RWPE1 (cell line): Measurements from ENCODE around the gene AVPR2.

ENCODE experiments used
- CTCF ChIA-PET: fragments of 350-600 bp; sonication (Branson Sonifier 250); formaldehyde crosslinking; extraction: SDS; loops from one replicate; lab custom pipeline; 2021; lab: Yijun Ruan, JAX
- POLR2A ChIA-PET: fragments of 400-600 bp; formaldehyde crosslinking; extraction: SDS; loops from one replicate; lab custom pipeline; 2020; ENCODE audit warnings: antibody characterized with exemption; ENCODE audit not compliant: low non-redundant PET; lab: Yijun Ruan, JAX
- DNase-seq: peaks from one replicate; pipeline ENCODE4 v3.0.0; 2012; ENCODE audit warnings: low spot score
- H3K27ac ChIP-seq: fragments of 450-650 bp; 2 replicates; pipeline ENCODE4 v1.5.1; 2017
- CTCF ChIP-seq: fragments of 450-650 bp; conservative IDR thresholded peaks from 2 replicates; pipeline ENCODE4 v1.5.1; 2017; ENCODE audit warnings: low read depth, mild to moderate bottlenecking

The AVPR2 gene

GRCh38 chrX:153927672-153927921 is 23.1 kb downstream of the AVPR2 start:
- CTCF ChIA-PET: interaction anchor here (0.9 kb wide), 1 partner anchor 19 kb away, joined by 3 read pairs; no protein-coding TSS in a partner anchor
- peak overlapping the region; percentile 96 for H3K27ac ChIP-seq
- TF ChIP-seq CTCF: no peak
- no peak for DNase-seq
- POLR2A ChIA-PET: interaction anchor here (1.4 kb wide), 1 partner anchor 17 kb away, joined by 4 read pairs; no protein-coding TSS in a partner anchor

- ChIA-PET CTCF (interaction anchor here (0.9 kb wide), 1 partner anchor 19 kb away, joined by 3 read pairs; no protein-coding TSS in a partner anchor), POLR2A (interaction anchor here (0.5 to 1.4 kb wide), 4 partner anchors 18 to 133 kb away, joined by 3 to 4 read pairs (median 4); partner anchors contain the start of genes IDH3G and SSR4)
- peak; percentile 21; the same call in 1 of the 2 replicates for TF ChIP-seq CTCF
- DNase-seq: peak; percentile 92
- peak overlapping the region; percentile 96 for H3K27ac ChIP-seq
These were observed 23.7 kb downstream of the AVPR2 start for GRCh38 chrX:153927922-153928760.

- ChIA-PET POLR2A (interaction anchor here (0.5 to 1.4 kb wide), 4 partner anchors 18 to 134 kb away, joined by 3 to 4 read pairs (median 4); partner anchors contain the start of genes IDH3G and SSR4), CTCF (no interaction called here)
- no peak for DNase-seq
- H3K27ac ChIP-seq: peak overlapping the region; percentile 96
- no peak for TF ChIP-seq CTCF
These were observed 24.4 kb downstream of the AVPR2 start for GRCh38 chrX:153928846-153929245.

- POLR2A ChIA-PET: no interaction called here
- CTCF ChIA-PET: no interaction called here
- no peak for DNase-seq
- peak overlapping the region; percentile 96 for H3K27ac ChIP-seq
- no peak for TF ChIP-seq CTCF
These were observed 25.1 kb downstream of the AVPR2 start for GRCh38 chrX:153929576-153929975.

- H3K27ac ChIP-seq: peak overlapping the region; percentile 96
- CTCF ChIA-PET: no interaction called here
- TF ChIP-seq CTCF: no peak
- POLR2A ChIA-PET: no interaction called here
- DNase-seq: no peak
These were observed 25.8 kb downstream of the AVPR2 start for GRCh38 chrX:153930011-153930910.

GRCh38 chrX:153931151-153931550 is 26.7 kb downstream of the AVPR2 start:
- ChIA-PET POLR2A (no interaction called here), CTCF (no interaction called here)
- H3K27ac ChIP-seq: peak overlapping the region; percentile 96
- DNase-seq: no peak
- no peak for TF ChIP-seq CTCF
